Measurements from ENCODE around the gene NACA. TPM values are rescaled to one million over a fixed set of nuclear protein-coding genes. Genes with fewer than 3 reads are reported as not detected.

NACA gene
- total RNA-seq, 1 experiment from 2014 or later: 2,266 TPM

Other genes starting within 250 kb of the NACA start
- not detected in 2 replicates for gene GLS2, start 237.1 kb downstream of the NACA start, total RNA-seq (2014; rRNA removed; shearing (Covaris generic))
- gene RBMS2, start 203.5 kb downstream of the NACA start, total RNA-seq (2014; rRNA removed; shearing (Covaris generic)): 9.3 and 9.4 TPM in 2 replicates
- 34.2 and 42.9 TPM in 2 replicates for gene BAZ2A, start 95.0 kb downstream of the NACA start, total RNA-seq (2014; rRNA removed; shearing (Covaris generic))
- gene ATP5F1B, start 79.3 kb downstream of the NACA start, total RNA-seq (2014; rRNA removed; shearing (Covaris generic)): 698 and 730 TPM in 2 replicates
- 238 and 251 TPM in 2 replicates for gene PTGES3, start 37.0 kb downstream of the NACA start, total RNA-seq (2014; rRNA removed; shearing (Covaris generic))
- gene PRIM1, start 27.0 kb upstream of the NACA start, total RNA-seq (2014; rRNA removed; shearing (Covaris generic)): 47.3 and 52.3 TPM in 2 replicates
- 0.43 and 0.73 TPM in 2 replicates for gene HSD17B6, start 38.0 kb upstream of the NACA start, total RNA-seq (2014; rRNA removed; shearing (Covaris generic))
- gene SDR9C7, start 209.1 kb upstream of the NACA start, total RNA-seq (2014; rRNA removed; shearing (Covaris generic)): not detected in 2 replicates
- gene RDH16, start 232.3 kb upstream of the NACA start, total RNA-seq (2014; rRNA removed; shearing (Covaris generic)): 0.03 and 0.06 TPM in 2 replicates